Measurements from ENCODE around the gene CFAP251.

Gene CFAP251

GRCh38 chr12:122006186-122006926 lies 88.0 kb downstream of the CFAP251 start:
- FAIRE-seq: no peak

GRCh38 chr12:122009741-122010140 lies 91.3 kb downstream of the CFAP251 start:
- no peak for FAIRE-seq

GRCh38 chr12:122012184-122012583 lies 93.8 kb downstream of the CFAP251 start:
- FAIRE-seq: no peak

- no peak for FAIRE-seq
Measured at GRCh38 chr12:122013136-122013535, 94.7 kb downstream of the CFAP251 start.

- no peak for FAIRE-seq
Measured at GRCh38 chr12:122013791-122014590, 95.6 kb downstream of the CFAP251 start.

- no peak for FAIRE-seq
Measured at GRCh38 chr12:122014781-122015180, 96.4 kb downstream of the CFAP251 start.

- no peak for FAIRE-seq
Measured at GRCh38 chr12:122018457-122018856, 100.1 kb downstream of the CFAP251 start.

GRCh38 chr12:122018937-122019336 lies 100.5 kb downstream of the CFAP251 start:
- FAIRE-seq: no peak

- FAIRE-seq: no peak
Measured at GRCh38 chr12:122020795-122021192, 102.4 kb downstream of the CFAP251 start.

GRCh38 chr12:122021193-122021821 lies 102.9 kb downstream of the CFAP251 start:
- no peak for FAIRE-seq

- no peak for FAIRE-seq
Measured at GRCh38 chr12:122021822-122022392, 103.5 kb downstream of the CFAP251 start, which contains the start of gene BCL7A. TSS of gene BCL7A (plus strand) at chr12:122021884. CDS start at chr12:122022092, 208 bp downstream.

- no peak for FAIRE-seq
Measured at GRCh38 chr12:122022393-122023338, 104.3 kb downstream of the CFAP251 start.

GRCh38 chr12:122023339-122024131 lies 105.1 kb downstream of the CFAP251 start:
- FAIRE-seq: no peak

- no peak for FAIRE-seq
Measured at GRCh38 chr12:122024132-122024785, 105.9 kb downstream of the CFAP251 start.

- FAIRE-seq: no peak
Measured at GRCh38 chr12:122026706-122027333, 108.4 kb downstream of the CFAP251 start.

GRCh38 chr12:122028165-122028904 lies 109.9 kb downstream of the CFAP251 start:
- no peak for FAIRE-seq

- no peak for FAIRE-seq
Measured at GRCh38 chr12:122028905-122029560, 110.6 kb downstream of the CFAP251 start.

- no peak for FAIRE-seq
Measured at GRCh38 chr12:122029620-122030423, 111.4 kb downstream of the CFAP251 start.

Measured in A204.1 (cell line).